Activated CD8-positive, alpha-beta T cell treated with anti-CD3 and anti-CD28 coated beads, Interleukin-2, amount 10 ng/mL, durations not matched to agents 7 days and 5 days (primary cell): Measurements from ENCODE around the gene DIP2C. TPM values are rescaled to one million over a fixed set of nuclear protein-coding genes. Genes with fewer than 3 reads are reported as not detected.

Experiments
- ATAC-seq: fragments of 150-1000 bp; cut with Tn5 transposase; one replicate; pipeline ENCODE4 v1.10.0; 2021; ENCODE audit warnings: moderate library complexity
- CTCF ChIA-PET: fragments of 350-600 bp; sonication (Branson Sonifier 250); formaldehyde crosslinking; loops from one replicate; lab custom pipeline; 2021; ENCODE audit warnings: antibody characterized with exemption; lab: Charles Lee
- POLR2A ChIA-PET: fragments of 350-600 bp; sonication (Branson Sonifier 250); formaldehyde crosslinking; loops from one replicate; lab custom pipeline; 2021; ENCODE audit warnings: antibody characterized with exemption; lab: Charles Lee
- DNase-seq: peaks from one replicate; pipeline ENCODE4 v3.0.0-alpha.2; 2020
- H3K27ac Mint-ChIP-seq: one replicate; pipeline ENCODE4 v1.8.0; 2021; ENCODE audit warnings: mild to moderate bottlenecking, mixed read lengths
- H3K27me3 Mint-ChIP-seq: one replicate; pipeline ENCODE4 v1.8.0; 2021; ENCODE audit warnings: low read depth, mixed read lengths
- H3K36me3 Mint-ChIP-seq: one replicate; pipeline ENCODE4 v1.8.0; 2021; ENCODE audit warnings: low read depth, mixed read lengths
- H3K4me1 Mint-ChIP-seq: one replicate; pipeline ENCODE4 v1.8.0; 2021; ENCODE audit warnings: low read depth, mixed read lengths
- H3K4me3 Mint-ChIP-seq: one replicate; pipeline ENCODE4 v1.8.0; 2021; ENCODE audit warnings: mild to moderate bottlenecking, mixed read lengths
- H3K9me3 Mint-ChIP-seq: one replicate; pipeline ENCODE4 v1.8.0; 2022; ENCODE audit warnings: mixed read lengths; ENCODE audit not compliant: insufficient read depth
- total RNA-seq, 2 experiments: library from RNA; stranded (reverse); gene quantifications; one replicate each; pipeline ENCODE4 v1.2.3, GENCODE V29; 2021

Gene DIP2C
- total RNA-seq, 2 experiments from 2014 or later, result 0.34 to 0.39 TPM

DNA sequence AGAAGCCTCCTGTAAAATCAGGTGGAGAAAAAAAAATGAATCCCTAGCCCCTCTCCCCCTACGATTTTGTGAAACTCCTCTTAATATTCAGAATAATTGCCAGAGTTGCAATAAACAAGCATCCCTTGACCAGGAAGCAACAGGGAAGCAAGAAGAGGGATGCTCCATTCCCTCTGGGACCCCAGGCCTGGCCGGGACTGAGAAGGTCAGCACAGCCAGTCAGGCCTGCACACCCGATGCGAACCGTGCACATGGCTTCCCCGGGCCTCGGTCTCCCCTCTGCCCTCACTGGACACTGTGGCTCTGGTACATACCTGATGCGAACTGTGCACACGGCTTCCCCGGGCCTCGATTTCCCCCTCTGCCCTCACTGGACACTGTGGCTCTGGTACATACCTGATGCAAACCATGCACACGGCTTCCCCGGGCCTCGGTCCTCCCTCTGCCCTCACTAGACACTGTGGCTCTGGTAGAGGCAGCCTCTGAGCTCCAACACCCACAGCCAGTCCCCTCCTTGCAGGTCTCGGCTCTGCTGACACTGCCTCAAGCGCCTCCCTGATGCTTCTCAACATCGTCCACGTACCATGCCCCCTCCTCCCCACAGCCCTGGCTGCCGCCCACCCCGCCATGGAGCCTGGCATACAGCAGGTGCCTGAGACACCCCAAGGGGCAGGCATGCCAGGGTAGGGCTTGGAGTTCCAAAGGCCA is 138.6 kb downstream of the DIP2C start:
- Mint-ChIP-seq H3K36me3 (no peaks in the 10 kb centered on the region), H3K4me1 (no peaks in the 10 kb centered on the region), H3K27me3 (peaks cover 13% of the 10 kb centered on the region), H3K27ac (no peak overlapping the region), H3K4me3 (no peak overlapping the region), H3K9me3 (no peaks in the 10 kb centered on the region)
- POLR2A ChIA-PET, result no interaction called here
- DNase-seq, result no peak
- no peak for ATAC-seq
- CTCF ChIA-PET, result no interaction called here

DNA sequence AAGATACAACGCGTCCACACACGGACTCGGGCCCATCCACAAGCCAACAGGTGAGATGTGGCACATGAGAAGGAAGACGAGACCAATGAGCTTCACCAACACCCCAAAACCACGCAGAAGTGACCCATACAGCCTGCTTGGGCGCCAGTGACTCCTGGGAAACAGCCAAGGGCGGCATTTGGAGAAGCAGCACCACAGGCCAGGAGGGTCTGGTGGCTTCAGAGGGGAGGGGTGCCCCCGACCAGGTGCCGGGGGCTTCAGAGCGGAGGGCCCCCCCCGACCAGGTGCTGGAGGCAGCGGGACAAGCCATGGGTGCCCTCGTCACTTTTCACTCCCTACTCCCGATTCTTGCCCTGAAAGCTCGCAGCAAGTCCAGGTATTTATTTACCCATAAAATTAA is 140.1 kb downstream of the DIP2C start:
- Mint-ChIP-seq H3K36me3 (no peaks in the 10 kb centered on the region), H3K27me3 (peaks cover 13% of the 10 kb centered on the region), H3K9me3 (no peaks in the 10 kb centered on the region), H3K4me1 (no peaks in the 10 kb centered on the region), H3K27ac (no peak overlapping the region), H3K4me3 (no peak overlapping the region)
- DNase-seq (no peak), ATAC-seq (no peak)
- CTCF ChIA-PET, result no interaction called here
- POLR2A ChIA-PET, result no interaction called here

DNA sequence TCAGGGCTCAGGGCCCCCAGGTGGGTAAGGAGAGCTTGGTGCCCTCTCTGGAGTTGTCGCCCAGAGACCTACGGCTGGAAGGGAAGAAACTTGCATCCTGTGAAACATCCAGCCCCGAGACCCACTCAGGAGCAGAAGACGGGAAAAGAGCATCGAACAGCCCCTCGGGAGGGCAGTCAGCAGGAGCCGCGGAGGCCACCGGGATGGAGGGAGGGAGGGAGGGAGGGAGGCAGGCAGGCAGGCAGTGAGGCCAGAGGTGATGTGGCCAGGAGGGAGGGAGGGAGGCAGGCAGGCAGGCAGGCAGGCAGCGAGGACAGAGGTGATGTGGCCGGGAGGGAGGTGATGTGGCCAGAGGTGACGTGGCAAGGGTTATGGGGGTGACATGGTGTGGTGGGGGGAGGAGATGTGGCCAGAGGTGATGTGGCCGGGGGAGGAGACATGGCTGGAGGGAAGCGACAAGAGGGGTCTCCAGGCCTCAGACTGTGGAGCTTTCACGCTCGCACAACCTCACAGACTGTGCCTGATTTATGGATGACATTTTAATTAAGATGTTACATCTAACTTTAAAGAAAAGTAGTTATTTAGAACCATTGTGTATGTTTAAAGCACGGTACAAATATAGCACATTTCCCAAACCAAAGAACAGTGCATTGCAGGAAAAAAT is 141.1 kb downstream of the DIP2C start:
- Mint-ChIP-seq H3K4me3 (no peak overlapping the region), H3K27ac (no peak overlapping the region), H3K4me1 (no peaks in the 10 kb centered on the region), H3K36me3 (no peaks in the 10 kb centered on the region), H3K27me3 (peaks cover 12% of the 10 kb centered on the region), H3K9me3 (no peaks in the 10 kb centered on the region)
- CTCF ChIA-PET, result no interaction called here
- no peak for ATAC-seq
- no peak for DNase-seq
- POLR2A ChIA-PET, result interaction anchor here (0.5 kb wide), 1 partner anchor 878 kb away, joined by 3 read pairs; no protein-coding TSS in a partner anchor

DNA sequence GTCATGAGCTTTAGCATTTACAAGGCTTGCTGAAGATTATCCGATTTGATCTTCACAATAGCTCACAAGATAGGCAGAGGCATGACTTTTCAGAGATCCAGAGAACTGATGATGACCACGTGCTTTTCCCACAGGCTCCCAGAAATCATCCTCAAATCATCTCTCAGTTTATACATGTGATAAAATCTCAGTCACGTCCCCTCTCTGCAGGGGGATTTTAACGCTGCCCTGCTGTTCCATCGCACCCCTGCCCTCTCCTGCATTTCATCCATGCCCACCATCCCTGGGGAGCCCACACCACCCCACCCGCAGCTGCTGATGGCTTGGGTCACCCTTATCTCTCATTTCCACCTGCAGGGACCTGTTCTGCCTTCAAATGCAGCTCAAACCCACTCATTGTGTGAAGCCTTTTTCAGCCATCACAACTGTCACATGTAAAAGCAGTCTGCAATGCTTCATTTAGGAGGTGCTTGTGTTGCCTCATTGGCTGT is 141.8 kb downstream of the DIP2C start:
- Mint-ChIP-seq H3K4me3 (no peak overlapping the region), H3K27ac (no peak overlapping the region), H3K27me3 (peaks cover 16% of the 10 kb centered on the region), H3K4me1 (no peaks in the 10 kb centered on the region), H3K36me3 (no peaks in the 10 kb centered on the region), H3K9me3 (no peaks in the 10 kb centered on the region)
- no peak for DNase-seq
- POLR2A ChIA-PET, result no interaction called here
- CTCF ChIA-PET, result no interaction called here
- ATAC-seq, result no peak

DNA sequence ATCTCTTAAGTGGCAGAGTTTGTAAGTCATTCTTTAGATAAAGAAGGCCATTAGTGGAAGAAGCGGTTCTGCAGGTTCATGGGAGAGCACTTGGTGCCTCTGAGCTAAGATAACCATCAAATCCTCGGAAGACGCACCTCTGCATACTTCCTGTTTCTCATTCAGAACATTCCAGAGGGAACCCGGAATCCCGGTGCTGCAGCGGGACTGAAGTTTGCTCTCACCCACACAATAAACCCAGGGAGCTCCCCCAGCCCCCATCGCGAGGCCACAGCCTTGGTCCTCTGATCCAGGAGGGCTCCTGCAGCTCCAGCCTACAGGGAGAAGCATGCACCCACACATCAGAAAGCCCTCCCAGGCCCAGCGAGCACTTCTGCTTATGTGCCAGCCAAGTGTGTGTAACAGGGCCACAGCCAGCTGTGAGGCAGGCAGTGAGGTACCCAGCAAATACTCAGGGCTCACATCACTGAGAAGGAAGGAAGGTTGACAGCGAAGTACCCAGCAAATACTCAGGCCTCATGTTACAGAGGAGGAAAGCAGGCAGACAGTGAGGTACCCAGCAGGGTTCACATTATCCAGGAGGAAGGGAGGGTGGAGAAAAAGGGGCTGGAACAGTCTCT is 142.4 kb downstream of the DIP2C start:
- H3K4me1 Mint-ChIP-seq, result no peaks in the 10 kb centered on the region
- ATAC-seq, result no peak
- no peaks in the 10 kb centered on the region for H3K36me3 Mint-ChIP-seq
- no peak for DNase-seq
- H3K27me3 Mint-ChIP-seq, result peaks cover 18% of the 10 kb centered on the region
- H3K4me3 Mint-ChIP-seq, result no peak overlapping the region
- H3K9me3 Mint-ChIP-seq, result no peaks in the 10 kb centered on the region
- POLR2A ChIA-PET, result interaction anchor here (0.7 kb wide), 1 partner anchor 641 kb away, joined by 5 read pairs; no protein-coding TSS in a partner anchor
- CTCF ChIA-PET, result no interaction called here
- H3K27ac Mint-ChIP-seq, result no peak overlapping the region

DNA sequence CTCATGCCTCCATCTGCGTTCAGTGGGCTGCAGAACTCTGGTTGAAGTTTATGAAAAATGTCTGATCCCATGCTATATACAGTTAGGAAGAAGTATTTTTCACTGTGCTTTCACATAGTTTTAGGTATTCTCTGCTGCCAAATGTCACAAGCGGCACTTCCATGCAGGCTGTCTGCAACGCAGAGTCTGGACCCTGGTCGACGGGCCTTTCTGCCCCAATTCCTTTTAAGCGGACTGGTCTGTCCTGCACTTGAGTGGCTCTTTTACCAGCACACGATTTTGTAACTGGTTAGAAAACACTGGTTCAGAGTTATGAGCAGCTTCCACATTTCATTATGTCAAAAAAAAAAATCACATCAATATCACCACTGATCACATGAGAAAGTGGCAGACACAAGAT is 143.0 kb downstream of the DIP2C start:
- Mint-ChIP-seq H3K4me1 (no peaks in the 10 kb centered on the region), H3K27me3 (peaks cover 24% of the 10 kb centered on the region), H3K27ac (no peak overlapping the region), H3K4me3 (no peak overlapping the region), H3K9me3 (no peaks in the 10 kb centered on the region), H3K36me3 (no peaks in the 10 kb centered on the region)
- DNase-seq, result no peak
- CTCF ChIA-PET, result no interaction called here
- no peak for ATAC-seq
- POLR2A ChIA-PET, result no interaction called here

DNA sequence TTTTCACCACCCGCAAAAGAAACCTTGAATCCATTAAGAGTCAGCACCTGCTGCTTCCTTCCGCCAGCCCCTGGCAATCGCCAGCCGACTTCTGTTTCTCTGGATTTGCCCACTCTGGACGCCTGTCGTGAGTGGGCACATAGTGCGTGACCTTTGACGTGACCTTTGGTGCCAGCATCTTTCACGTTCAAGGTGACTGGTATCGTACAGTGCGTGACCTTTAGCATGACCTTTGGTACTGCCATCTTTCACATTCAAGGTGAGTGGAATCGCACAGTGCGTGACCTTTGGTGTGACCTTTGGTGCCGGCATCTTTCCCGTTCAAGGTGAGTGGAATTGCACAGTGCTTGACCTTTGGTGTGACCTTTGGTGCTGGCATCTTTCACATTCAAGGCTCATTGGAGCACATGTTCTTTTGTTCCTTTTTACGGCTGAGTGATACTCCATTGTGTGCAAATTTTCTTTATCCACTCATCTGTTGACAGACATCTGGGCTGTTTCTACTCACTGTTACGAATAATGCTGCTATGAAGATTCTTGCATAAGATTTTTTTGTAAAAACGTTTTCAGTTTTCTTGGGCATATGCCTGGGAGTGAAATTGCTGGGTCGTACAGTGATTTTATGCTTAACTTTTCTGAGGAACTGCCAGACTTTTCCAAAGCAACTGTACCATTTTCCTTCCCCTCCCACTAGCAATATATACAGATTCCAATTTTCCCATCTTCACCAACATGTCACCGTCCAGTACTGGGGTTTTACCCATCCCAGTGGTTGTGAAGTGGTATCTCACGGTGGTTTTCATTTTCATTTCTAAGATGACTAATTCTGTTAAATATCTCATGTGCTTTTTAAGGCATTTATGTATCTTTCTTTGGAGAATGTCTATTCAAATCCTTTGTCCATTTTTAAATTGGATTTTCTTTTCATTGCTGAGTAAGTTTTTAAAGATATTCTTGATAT is 145.3 kb downstream of the DIP2C start:
- POLR2A ChIA-PET, result no interaction called here
- no peak overlapping the region for H3K27ac Mint-ChIP-seq
- no peaks in the 10 kb centered on the region for H3K9me3 Mint-ChIP-seq
- no peak for DNase-seq
- peaks cover 41% of the 10 kb centered on the region for H3K27me3 Mint-ChIP-seq
- no peak for ATAC-seq
- CTCF ChIA-PET, result no interaction called here
- no peak overlapping the region for H3K4me3 Mint-ChIP-seq
- H3K4me1 Mint-ChIP-seq, result no peaks in the 10 kb centered on the region
- H3K36me3 Mint-ChIP-seq, result no peaks in the 10 kb centered on the region

DNA sequence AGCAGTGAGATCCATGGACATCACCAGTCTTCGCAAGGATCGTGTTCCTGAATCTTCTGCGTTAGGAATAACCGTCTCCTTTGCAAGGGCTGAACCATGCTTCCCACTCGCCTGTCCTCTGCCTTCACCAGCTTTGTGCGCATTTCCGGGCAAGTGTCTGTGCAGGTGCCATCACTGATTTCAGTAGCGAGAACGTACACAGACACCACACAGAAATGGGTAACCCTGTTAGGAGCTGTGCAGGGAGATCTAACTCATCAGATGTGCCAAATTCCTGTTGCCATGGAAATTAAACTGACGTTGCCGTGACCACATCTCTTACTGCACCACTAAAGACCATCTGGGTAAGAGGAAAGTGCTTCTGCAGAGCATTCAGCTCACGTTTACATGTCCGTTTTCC is 146.3 kb downstream of the DIP2C start:
- H3K27ac Mint-ChIP-seq, result no peak overlapping the region

DNA sequence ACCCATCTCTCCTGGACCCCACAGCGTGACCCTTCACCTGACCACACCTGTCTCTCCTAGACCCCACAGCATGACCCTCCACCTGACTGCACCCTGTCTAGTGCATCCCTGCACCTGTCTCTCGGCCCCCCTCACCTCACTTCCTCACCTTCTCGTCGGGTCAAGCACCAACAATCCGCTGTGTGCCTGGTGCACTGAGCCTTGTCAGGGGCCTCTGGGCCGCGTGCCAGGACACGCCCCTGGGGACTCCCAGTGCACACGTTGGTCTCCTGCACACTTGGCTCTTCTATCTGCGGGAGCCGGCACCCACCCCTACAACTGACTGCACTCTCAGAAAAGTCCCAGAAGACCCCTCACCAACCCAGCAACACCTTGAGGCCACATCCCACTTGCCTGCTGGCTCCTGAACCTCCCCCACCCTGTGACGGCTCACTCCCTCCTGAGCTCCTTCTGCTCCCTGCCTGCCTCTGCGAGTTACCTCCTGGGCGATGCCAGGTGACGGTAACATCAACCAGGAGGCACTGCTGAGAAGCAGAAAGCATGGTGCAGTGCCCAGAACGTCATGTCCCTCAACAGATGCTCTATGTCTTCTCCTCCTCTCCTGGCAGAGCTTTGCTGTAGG is 147.6 kb downstream of the DIP2C start:
- Mint-ChIP-seq H3K4me1 (no peaks in the 10 kb centered on the region), H3K9me3 (no peaks in the 10 kb centered on the region), H3K4me3 (no peak overlapping the region), H3K27ac (no peak overlapping the region), H3K36me3 (no peaks in the 10 kb centered on the region), H3K27me3 (peaks cover 36% of the 10 kb centered on the region)
- ATAC-seq (no peak), DNase-seq (no peak)
- POLR2A ChIA-PET, result no interaction called here
- CTCF ChIA-PET, result no interaction called here

More for the DNA sequence above, 146.3 kb downstream of the DIP2C start:
- Mint-ChIP-seq H3K27me3 (peaks cover 42% of the 10 kb centered on the region), H3K4me1 (no peaks in the 10 kb centered on the region), H3K4me3 (no peak overlapping the region), H3K9me3 (no peaks in the 10 kb centered on the region), H3K36me3 (no peaks in the 10 kb centered on the region)
- ATAC-seq, result no peak
- DNase-seq, result no peak
- POLR2A ChIA-PET, result no interaction called here
- CTCF ChIA-PET, result no interaction called here

DNA sequence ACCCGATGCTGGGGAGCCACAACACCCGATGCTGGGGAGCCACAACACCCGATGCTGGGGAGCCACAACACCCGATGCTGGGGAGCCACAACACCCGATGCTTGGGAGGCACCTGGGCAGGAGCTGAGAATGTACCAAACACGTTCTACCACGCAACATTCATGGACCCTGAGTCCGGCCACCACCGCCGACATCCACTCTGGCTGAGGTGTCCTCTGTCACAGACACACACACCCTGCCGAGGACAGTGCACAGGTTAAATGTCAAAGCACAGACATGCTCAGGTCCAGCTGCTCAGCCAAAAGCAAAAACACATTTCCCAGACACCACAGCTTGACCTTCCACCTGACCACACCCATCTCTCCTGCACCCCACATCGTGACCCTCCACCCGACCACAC is 148.4 kb downstream of the DIP2C start:
- ATAC-seq, result no peak
- ChIA-PET CTCF (no interaction called here), POLR2A (no interaction called here)
- H3K27me3 Mint-ChIP-seq, result peaks cover 37% of the 10 kb centered on the region
- no peak overlapping the region for H3K4me3 Mint-ChIP-seq
- H3K27ac Mint-ChIP-seq, result no peak overlapping the region
- no peak for DNase-seq
- no peaks in the 10 kb centered on the region for H3K9me3 Mint-ChIP-seq
- H3K4me1 Mint-ChIP-seq, result no peaks in the 10 kb centered on the region
- H3K36me3 Mint-ChIP-seq, result no peaks in the 10 kb centered on the region

DNA sequence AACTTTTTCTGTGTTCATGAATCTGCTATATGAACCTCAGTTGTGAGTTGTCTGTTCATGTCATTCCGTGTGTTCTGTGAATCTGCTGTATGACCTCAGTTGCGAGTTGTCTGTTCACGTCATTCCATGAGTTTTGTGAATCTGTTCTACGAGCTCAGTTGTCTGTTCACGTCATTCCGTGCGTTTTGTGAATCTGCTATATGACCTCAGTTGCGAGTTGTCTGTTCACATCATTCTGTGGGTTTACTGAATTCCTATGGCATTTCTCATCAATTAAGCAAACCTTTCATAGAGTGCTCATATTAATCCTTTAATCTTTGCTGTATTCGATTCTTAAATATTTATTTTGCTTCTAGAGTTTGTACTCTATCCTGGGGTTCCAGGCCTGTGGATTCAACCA is 150.6 kb downstream of the DIP2C start:
- no peaks in the 10 kb centered on the region for H3K36me3 Mint-ChIP-seq
- H3K9me3 Mint-ChIP-seq, result no peaks in the 10 kb centered on the region
- ATAC-seq (no peak), DNase-seq (no peak)
- no peak overlapping the region for H3K27ac Mint-ChIP-seq
- ChIA-PET CTCF (no interaction called here), POLR2A (no interaction called here)
- H3K27me3 Mint-ChIP-seq, result peaks cover 37% of the 10 kb centered on the region
- no peaks in the 10 kb centered on the region for H3K4me1 Mint-ChIP-seq
- H3K4me3 Mint-ChIP-seq, result no peak overlapping the region
